ENCODE measurements around the gene PDE4D. TPM values are rescaled to one million over a fixed set of nuclear protein-coding genes. Genes with fewer than 3 reads are reported as not detected.
"Not testable (repeated sequence)": the region's sequence is repeated elsewhere in the genome, so short reads cannot be mapped to it uniquely, and the experiment has no call there.

Gene PDE4D
- polyA plus RNA-seq, 6 donors from 2014 or later: 4.1 to 20.0 (median 12.9) TPM

GRCh38 chr5:59756373-59757035, 137.0 kb downstream of the PDE4D start:
- DNase-seq (no peak), ATAC-seq (ENCODE audit: low read depth in 2 of 2) (no peak)
- Mint-ChIP-seq H3K9me3 (no peaks in the 10 kb centered on the region), H3K36me3 (no peaks in the 10 kb centered on the region), H3K27ac (peak overlapping the region in 1 of 6 donors; percentile 66), H3K4me3 (peak overlapping the region in 1 of 8 donors; percentile 40), H3K27me3 (no peaks in the 10 kb centered on the region), H3K4me1 (peaks cover 0 to 12% (median 7%) of the 10 kb centered on the region in 3 donors)

GRCh38 chr5:59755476-59755875, 138.1 kb downstream of the PDE4D start:
- Mint-ChIP-seq H3K27me3 (no peaks in the 10 kb centered on the region), H3K9me3 (no peaks in the 10 kb centered on the region), H3K27ac (no peak overlapping the region), H3K4me3 (no peak overlapping the region), H3K4me1 (peaks cover 0 to 12% (median 7%) of the 10 kb centered on the region in 3 donors), H3K36me3 (no peaks in the 10 kb centered on the region)
- DNase-seq: no peak
- ATAC-seq (ENCODE audit: low read depth in 2 of 2): no peak

GRCh38 chr5:59753599-59753998, 139.9 kb downstream of the PDE4D start:
- ATAC-seq (ENCODE audit: low read depth in 2 of 2) (no peak), DNase-seq (no peak)
- Mint-ChIP-seq H3K27me3 (no peaks in the 10 kb centered on the region), H3K4me3 (no peak overlapping the region), H3K4me1 (peaks cover 0 to 7% (median 3%) of the 10 kb centered on the region in 3 donors), H3K36me3 (no peaks in the 10 kb centered on the region), H3K27ac (no peak overlapping the region), H3K9me3 (no peaks in the 10 kb centered on the region)

- Mint-ChIP-seq H3K27ac (no peak overlapping the region), H3K4me3 (no peak overlapping the region), H3K4me1 (peaks cover 0 to 11% (median 7%) of the 10 kb centered on the region in 3 donors), H3K27me3 (no peaks in the 10 kb centered on the region), H3K36me3 (no peaks in the 10 kb centered on the region), H3K9me3 (peaks cover 0 to 5% (median 0%) of the 10 kb centered on the region in 7 donors)
- ATAC-seq (ENCODE audit: low read depth in 2 of 2) (no peak), DNase-seq (no peak)
These were observed 143.6 kb downstream of the PDE4D start for GRCh38 chr5:59749782-59750520.

GRCh38 chr5:59748036-59748663, 145.4 kb downstream of the PDE4D start:
- Mint-ChIP-seq H3K36me3 (peaks cover 0 to 11% of the 10 kb centered on the region in 2 donors), H3K27ac (peak overlapping the region in 1 of 6 donors; percentile 2), H3K4me1 (peaks cover 0 to 15% (median 13%) of the 10 kb centered on the region in 3 donors)
- ATAC-seq (ENCODE audit: low read depth in 2 of 2); H3K9me3 Mint-ChIP-seq; DNase-seq; H3K4me3 Mint-ChIP-seq; H3K27me3 Mint-ChIP-seq: not testable (repeated sequence)

- DNase-seq (no peak), ATAC-seq (ENCODE audit: low read depth in 2 of 2) (no peak)
- peaks cover 0 to 5% (median 0%) of the 10 kb centered on the region in 7 donors for H3K9me3 Mint-ChIP-seq
These were observed 147.2 kb downstream of the PDE4D start for GRCh38 chr5:59746241-59746765.

GRCh38 chr5:59745415-59745863, 148.1 kb downstream of the PDE4D start:
- Mint-ChIP-seq H3K9me3 (peaks cover 0 to 5% (median 0%) of the 10 kb centered on the region in 7 donors), H3K4me3 (no peak overlapping the region), H3K36me3 (peaks cover 0 to 11% of the 10 kb centered on the region in 2 donors), H3K4me1 (peaks cover 0 to 21% (median 12%) of the 10 kb centered on the region in 3 donors), H3K27me3 (no peaks in the 10 kb centered on the region), H3K27ac (peak overlapping the region in 2 of 6 donors; percentile 22 to 47)
- no peak for ATAC-seq (ENCODE audit: low read depth in 2 of 2)
- no peak for DNase-seq

More at GRCh38 chr5:59746241-59746765, 147.2 kb downstream of the PDE4D start:
- peaks cover 0 to 15% (median 9%) of the 10 kb centered on the region in 3 donors for H3K4me1 Mint-ChIP-seq
- H3K27ac Mint-ChIP-seq: peak overlapping the region in 1 of 6 donors; percentile 16
- no peaks in the 10 kb centered on the region for H3K27me3 Mint-ChIP-seq
- H3K4me3 Mint-ChIP-seq: no peak overlapping the region
- H3K36me3 Mint-ChIP-seq: peaks cover 0 to 11% of the 10 kb centered on the region in 2 donors

- Mint-ChIP-seq H3K4me3 (no peak overlapping the region), H3K36me3 (peaks cover 0 to 11% of the 10 kb centered on the region in 2 donors), H3K4me1 (peaks cover 0 to 21% (median 12%) of the 10 kb centered on the region in 3 donors), H3K27me3 (no peaks in the 10 kb centered on the region), H3K9me3 (peaks cover 0 to 5% (median 0%) of the 10 kb centered on the region in 7 donors), H3K27ac (no peak overlapping the region)
- DNase-seq (no peak), ATAC-seq (ENCODE audit: low read depth in 2 of 2) (peak in 1 of 2 donors; percentile 20)
These were observed 149.0 kb downstream of the PDE4D start for GRCh38 chr5:59744531-59744992.

GRCh38 chr5:59741599-59741998, 151.9 kb downstream of the PDE4D start:
- Mint-ChIP-seq H3K4me3 (no peak overlapping the region), H3K27me3 (no peaks in the 10 kb centered on the region), H3K9me3 (peaks cover 0 to 1% (median 0%) of the 10 kb centered on the region in 7 donors), H3K27ac (no peak overlapping the region), H3K36me3 (peaks cover 0 to 11% of the 10 kb centered on the region in 2 donors), H3K4me1 (peaks cover 0 to 15% (median 14%) of the 10 kb centered on the region in 3 donors)
- DNase-seq: no peak
- ATAC-seq (ENCODE audit: low read depth in 2 of 2): no peak

- H3K27ac Mint-ChIP-seq: no peak overlapping the region
- no peaks in the 10 kb centered on the region for H3K9me3 Mint-ChIP-seq
- peaks cover 0 to 8% (median 6%) of the 10 kb centered on the region in 3 donors for H3K4me1 Mint-ChIP-seq
- no peaks in the 10 kb centered on the region for H3K27me3 Mint-ChIP-seq
- no peak overlapping the region for H3K4me3 Mint-ChIP-seq
- H3K36me3 Mint-ChIP-seq: no peaks in the 10 kb centered on the region
- ATAC-seq (ENCODE audit: low read depth in 2 of 2) (no peak), DNase-seq (no peak)
These were observed 155.5 kb downstream of the PDE4D start for GRCh38 chr5:59738024-59738423.

- ATAC-seq (ENCODE audit: low read depth in 2 of 2) (no peak), DNase-seq (no peak)
- peaks cover 0 to 12% (median 3%) of the 10 kb centered on the region in 3 donors for H3K4me1 Mint-ChIP-seq
- H3K4me3 Mint-ChIP-seq: no peak overlapping the region
- H3K27me3 Mint-ChIP-seq: no peaks in the 10 kb centered on the region
- no peaks in the 10 kb centered on the region for H3K9me3 Mint-ChIP-seq
- H3K27ac Mint-ChIP-seq: peak overlapping the region in 1 of 6 donors; percentile 2
- no peaks in the 10 kb centered on the region for H3K36me3 Mint-ChIP-seq
These were observed 160.7 kb downstream of the PDE4D start for GRCh38 chr5:59732806-59733205.

GRCh38 chr5:59732301-59732700, 161.2 kb downstream of the PDE4D start:
- no peaks in the 10 kb centered on the region for H3K27me3 Mint-ChIP-seq
- no peaks in the 10 kb centered on the region for H3K9me3 Mint-ChIP-seq
- no peak for ATAC-seq (ENCODE audit: low read depth in 2 of 2)
- H3K4me1 Mint-ChIP-seq: peaks cover 0 to 12% (median 5%) of the 10 kb centered on the region in 3 donors
- no peak for DNase-seq
- no peak overlapping the region for H3K4me3 Mint-ChIP-seq
- H3K36me3 Mint-ChIP-seq: no peaks in the 10 kb centered on the region
- no peak overlapping the region for H3K27ac Mint-ChIP-seq

GRCh38 chr5:59731809-59732208, 161.7 kb downstream of the PDE4D start:
- H3K27me3 Mint-ChIP-seq: no peaks in the 10 kb centered on the region
- DNase-seq: no peak
- H3K4me3 Mint-ChIP-seq: no peak overlapping the region
- H3K27ac Mint-ChIP-seq: no peak overlapping the region
- no peaks in the 10 kb centered on the region for H3K9me3 Mint-ChIP-seq
- H3K36me3 Mint-ChIP-seq: no peaks in the 10 kb centered on the region
- ATAC-seq (ENCODE audit: low read depth in 2 of 2): no peak
- H3K4me1 Mint-ChIP-seq: peaks cover 0 to 12% (median 5%) of the 10 kb centered on the region in 3 donors

Measured in naive B cell (primary cell).